Astrocyte (in vitro differentiated cells and primary cell): ENCODE results near the gene CDHR4.

Source experiments
- EZH2 ChIP-seq: IDR thresholded peaks from 2 replicates; pipeline ENCODE4 v1.6.1; 2012; ENCODE audit warnings: mild to moderate bottlenecking, low read length, inconsistent platforms; ENCODE audit not compliant: insufficient read depth
- TF ChIP-seq, protein P1 (sequence below): IDR thresholded peaks from 2 replicates; pipeline ENCODE4 v1.5.1; 2011; ENCODE audit warnings: low read depth, mild to moderate bottlenecking, inconsistent platforms, low read length, moderate library complexity; ENCODE audit not compliant: insufficient read depth

DNA sequence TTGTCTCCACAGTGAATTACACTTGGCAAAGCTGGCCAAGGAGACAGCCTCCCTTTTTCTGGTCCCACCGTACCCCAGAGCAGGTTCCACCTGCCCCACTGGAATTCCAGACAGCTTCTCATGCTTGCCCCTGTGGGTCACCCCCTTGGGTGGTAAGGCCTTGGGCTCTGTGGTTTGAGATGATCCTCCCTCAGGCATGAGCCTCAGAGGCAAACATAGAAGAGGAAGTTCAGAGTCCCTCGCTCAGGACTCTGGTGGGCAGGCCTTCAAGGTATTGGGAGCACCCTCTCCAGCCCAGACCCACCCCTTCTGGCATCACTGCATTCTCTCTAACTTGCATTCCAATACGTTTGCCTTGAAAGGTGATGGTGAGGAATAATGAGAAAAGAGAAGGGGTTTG is 31.7 kb upstream of the CDHR4 start:
- TF ChIP-seq, protein P1, sequence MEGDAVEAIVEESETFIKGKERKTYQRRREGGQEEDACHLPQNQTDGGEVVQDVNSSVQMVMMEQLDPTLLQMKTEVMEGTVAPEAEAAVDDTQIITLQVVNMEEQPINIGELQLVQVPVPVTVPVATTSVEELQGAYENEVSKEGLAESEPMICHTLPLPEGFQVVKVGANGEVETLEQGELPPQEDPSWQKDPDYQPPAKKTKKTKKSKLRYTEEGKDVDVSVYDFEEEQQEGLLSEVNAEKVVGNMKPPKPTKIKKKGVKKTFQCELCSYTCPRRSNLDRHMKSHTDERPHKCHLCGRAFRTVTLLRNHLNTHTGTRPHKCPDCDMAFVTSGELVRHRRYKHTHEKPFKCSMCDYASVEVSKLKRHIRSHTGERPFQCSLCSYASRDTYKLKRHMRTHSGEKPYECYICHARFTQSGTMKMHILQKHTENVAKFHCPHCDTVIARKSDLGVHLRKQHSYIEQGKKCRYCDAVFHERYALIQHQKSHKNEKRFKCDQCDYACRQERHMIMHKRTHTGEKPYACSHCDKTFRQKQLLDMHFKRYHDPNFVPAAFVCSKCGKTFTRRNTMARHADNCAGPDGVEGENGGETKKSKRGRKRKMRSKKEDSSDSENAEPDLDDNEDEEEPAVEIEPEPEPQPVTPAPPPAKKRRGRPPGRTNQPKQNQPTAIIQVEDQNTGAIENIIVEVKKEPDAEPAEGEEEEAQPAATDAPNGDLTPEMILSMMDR, result no peak
- TF ChIP-seq EZH2, result no peak
